OCI-LY7 (cell line): ENCODE data around the gene GORAB. TPM values are rescaled to one million over a fixed set of nuclear protein-coding genes. Genes with fewer than 3 reads are reported as not detected.

ENCODE experiments used
- BruUV-seq: library from RNA; stranded (reverse); fragments of 400-500 nt; replicated peaks from 2 replicates; lab custom pipeline; 2021; lab: Mats Ljungman, UMichigan
- CTCF ChIA-PET: fragments of 300-600 bp; sonication (Branson Sonifier 250); formaldehyde crosslinking; loops from one replicate; lab custom pipeline; 2022; ENCODE audit warnings: antibody characterized with exemption; ENCODE audit not compliant: unreplicated experiment; lab: Charles Lee
- POLR2A ChIA-PET: fragments of 300-600 bp; sonication (Branson Sonifier 250); formaldehyde crosslinking; loops from one replicate; lab custom pipeline; 2022; ENCODE audit warnings: antibody characterized with exemption; lab: Charles Lee
- DNase-seq: peaks from one replicate; pipeline ENCODE4 v3.0.0-alpha.2; 2015; ENCODE audit warnings: low spot score
- H2AFZ ChIP-seq: fragments of 200-600 bp; sonication (generic), shearing (Covaris generic); 2 replicates; pipeline ENCODE4 v1.6.1; 2014; ENCODE audit warnings: mild to moderate bottlenecking, antibody characterized with exemption, low read length, moderate library complexity
- H3K27ac ChIP-seq: fragments of 200-600 bp; sonication (generic); 2 replicates; pipeline ENCODE4 v1.5.1; 2014; ENCODE audit warnings: mixed run types, low read depth, mild to moderate bottlenecking, moderate library complexity, low read length, inconsistent platforms; ENCODE audit not compliant: poor library complexity, severe bottlenecking
- H3K36me3 ChIP-seq: fragments of 200-600 bp; sonication (generic); 2 replicates; pipeline ENCODE4 v1.6.1; 2014; ENCODE audit warnings: mild to moderate bottlenecking, antibody characterized with exemption, low read length, moderate library complexity, mixed read lengths; ENCODE audit not compliant: insufficient read depth
- H3K4me1 ChIP-seq: fragments of 200-600 bp; sonication (generic); 2 replicates; pipeline ENCODE4 v1.5.1; 2014; ENCODE audit warnings: mild to moderate bottlenecking, low read length; ENCODE audit not compliant: insufficient read depth, poor library complexity, severe bottlenecking
- H3K4me2 ChIP-seq: fragments of 200-600 bp; sonication (generic); 2 replicates; pipeline ENCODE4 v1.6.1; 2014; ENCODE audit warnings: mild to moderate bottlenecking, low read length
- H3K4me3 ChIP-seq: fragments of 200-600 bp; sonication (generic); 2 replicates; pipeline ENCODE4 v1.5.1; 2014; ENCODE audit warnings: mild to moderate bottlenecking, low read depth, low read length; ENCODE audit not compliant: poor library complexity, severe bottlenecking
- H3K79me2 ChIP-seq: fragments of 200-600 bp; sonication (generic); 2 replicates; pipeline ENCODE4 v1.6.1; 2016; ENCODE audit warnings: low read depth, mild to moderate bottlenecking, low read length, moderate library complexity, mixed read lengths; ENCODE audit not compliant: insufficient read depth
- H3K9me2 ChIP-seq: fragments of 200-600 bp; sonication (generic); 2 replicates; pipeline ENCODE4 v1.6.1; 2016; ENCODE audit warnings: mild to moderate bottlenecking, low read length, mixed read lengths; ENCODE audit not compliant: insufficient read depth
- H3K9me3 ChIP-seq: fragments of 200-600 bp; sonication (generic); 2 replicates; pipeline ENCODE4 v1.6.1; 2014; ENCODE audit warnings: mild to moderate bottlenecking, mixed run types, low read length, mixed read lengths
- H4K20me1 ChIP-seq: fragments of 200-600 bp; sonication (generic); 2 replicates; pipeline ENCODE4 v1.6.1; 2014; ENCODE audit warnings: mild to moderate bottlenecking, antibody characterized with exemption, low read length, moderate library complexity, mixed read lengths; ENCODE audit not compliant: insufficient read depth
- CTCF ChIP-seq: fragments of 200-600 bp; sonication (generic); conservative IDR thresholded peaks from 2 replicates; pipeline ENCODE4 v1.5.1; 2014; ENCODE audit warnings: mild to moderate bottlenecking, antibody characterized with exemption, low read length, moderate library complexity, mixed read lengths
- EZH2phosphoT487 ChIP-seq: fragments of 200-600 bp; sonication (generic); IDR thresholded peaks from 2 replicates; pipeline ENCODE4 v1.6.1; 2018; ENCODE audit warnings: low read depth, borderline replicate concordance, mild to moderate bottlenecking, mixed run types, antibody characterized with exemption, low read length, moderate library complexity, mixed read lengths
- intact Hi-C: fragments of 100-400 bp; cut with micrococcal nuclease; formaldehyde crosslinking; loops from one replicate; pipeline ENCODE4 v1.10.0; 2022; ENCODE audit not compliant: unreplicated experiment
- total RNA-seq, 2 experiments: library from RNA; depleted of rRNA in 1 of 2; stranded (reverse); fragments of >200 nt in 1 of 2; shearing (Covaris generic) in 1 of 2; gene quantifications; 2 replicates each; pipeline ENCODE4 v1.2.3, GENCODE V29; 2014 to 2022

GORAB gene
- total RNA-seq, 2 experiments from 2014 or later = 11.5 to 15.0 TPM

- Histone ChIP-seq H3K9me3 (no peaks in the 10 kb centered on the region), H3K4me1 (no peaks in the 10 kb centered on the region), H3K79me2 (no peaks in the 10 kb centered on the region), H4K20me1 (no peaks in the 10 kb centered on the region), H2AFZ (no peak overlapping the region), H3K4me2 (no peak overlapping the region), H3K4me3 (no peak overlapping the region), H3K27ac (no peak overlapping the region), H3K9me2 (no peaks in the 10 kb centered on the region; the same call in 1 of the 2 replicates), H3K36me3 (no peaks in the 10 kb centered on the region)
- intact Hi-C loops = no loop called here
- ChIA-PET CTCF (no interaction called here), POLR2A (interaction anchor here (0.6 kb wide), 1 partner anchor 59 kb away, joined by 3 read pairs; no protein-coding TSS in a partner anchor)
- BruUV-seq = no TSS peak
- no peak for TF ChIP-seq CTCF
- no peak for TF ChIP-seq EZH2phosphoT487
- no peak for DNase-seq
Measured at GRCh38 chr1:170513138-170513537, 18.8 kb upstream of the GORAB start.

GRCh38 chr1:170518185-170518834 lies 13.7 kb upstream of the GORAB start:
- Histone ChIP-seq H3K79me2 (no peaks in the 10 kb centered on the region), H2AFZ (no peak overlapping the region), H3K9me2 (no peaks in the 10 kb centered on the region), H3K4me2 (no peak overlapping the region), H3K4me1 (no peaks in the 10 kb centered on the region), H3K4me3 (no peak overlapping the region), H4K20me1 (no peaks in the 10 kb centered on the region), H3K9me3 (no peaks in the 10 kb centered on the region), H3K27ac (no peak overlapping the region), H3K36me3 (no peaks in the 10 kb centered on the region)
- ChIA-PET POLR2A (interaction anchor here (0.7 kb wide), 1 partner anchor 38 kb away, joined by 3 read pairs; no protein-coding TSS in a partner anchor), CTCF (no interaction called here)
- DNase-seq = no peak
- BruUV-seq = no TSS peak
- TF ChIP-seq EZH2phosphoT487 (no peak), CTCF (no peak)
- intact Hi-C loops = no loop called here

- Histone ChIP-seq H2AFZ (no peak overlapping the region), H3K9me3 (no peaks in the 10 kb centered on the region), H3K27ac (no peak overlapping the region), H3K4me1 (no peaks in the 10 kb centered on the region), H3K4me2 (no peak overlapping the region), H3K36me3 (no peaks in the 10 kb centered on the region), H4K20me1 (no peaks in the 10 kb centered on the region), H3K4me3 (no peak overlapping the region), H3K9me2 (no peaks in the 10 kb centered on the region), H3K79me2 (no peaks in the 10 kb centered on the region)
- no TSS peak for BruUV-seq
- intact Hi-C loops = no loop called here
- DNase-seq = no peak
- CTCF ChIA-PET = no interaction called here
- POLR2A ChIA-PET = no interaction called here
- TF ChIP-seq CTCF = no peak
- no peak for TF ChIP-seq EZH2phosphoT487
Measured at GRCh38 chr1:170518965-170519364, 13.0 kb upstream of the GORAB start.
